ENCODE data around the gene S100A12. TPM values are rescaled to one million over a fixed set of nuclear protein-coding genes. Genes with fewer than 3 reads are reported as not detected.

Gene S100A12
- total RNA-seq, 1 donor from 2014 or later = not detected

- H3K4me3 ChIP-seq (ENCODE audit: low read depth, low read length) = no peak overlapping the region
- no peak for TF ChIP-seq CTCF (IDR thresholded peaks at IDR 0.05; ENCODE audit: insufficient read depth, low read length, poor library complexity, severe bottlenecking)
- DNase-seq (ENCODE audit: low read depth) = no peak
- H3K27me3 ChIP-seq (ENCODE audit: control insufficient read depth, insufficient read depth, low read length) = peaks cover 4% of the 10 kb centered on the region
- no peaks in the 10 kb centered on the region for H3K36me3 ChIP-seq (ENCODE audit: control insufficient read depth, insufficient read depth, low read length)
Measured at GRCh38 chr1:153354515-153355193, 20.8 kb downstream of the S100A12 start.

GRCh38 chr1:153353226-153353947, 22.0 kb downstream of the S100A12 start:
- H3K4me3 ChIP-seq (ENCODE audit: low read depth, low read length) = no peak overlapping the region
- no peaks in the 10 kb centered on the region for H3K36me3 ChIP-seq (ENCODE audit: control insufficient read depth, insufficient read depth, low read length)
- no peak for DNase-seq (ENCODE audit: low read depth)
- H3K27me3 ChIP-seq (ENCODE audit: control insufficient read depth, insufficient read depth, low read length) = peaks cover 8% of the 10 kb centered on the region
- TF ChIP-seq CTCF (IDR thresholded peaks at IDR 0.05; ENCODE audit: insufficient read depth, low read length, poor library complexity, severe bottlenecking) = peak; percentile 54

- no peak for DNase-seq (ENCODE audit: low read depth)
Measured at GRCh38 chr1:153352523-153352922, 22.9 kb downstream of the S100A12 start.

GRCh38 chr1:153350321-153350957, 25.0 kb downstream of the S100A12 start:
- DNase-seq (ENCODE audit: low read depth) = no peak
- Histone ChIP-seq H3K36me3 (ENCODE audit: control insufficient read depth, insufficient read depth, low read length) (no peaks in the 10 kb centered on the region), H3K27me3 (ENCODE audit: control insufficient read depth, insufficient read depth, low read length) (peaks cover 11% of the 10 kb centered on the region), H3K4me3 (ENCODE audit: low read depth, low read length) (no peak overlapping the region)
- no peak for TF ChIP-seq CTCF (IDR thresholded peaks at IDR 0.05; ENCODE audit: insufficient read depth, low read length, poor library complexity, severe bottlenecking)

More at GRCh38 chr1:153352523-153352922, 22.9 kb downstream of the S100A12 start:
- H3K27me3 ChIP-seq (ENCODE audit: control insufficient read depth, insufficient read depth, low read length) = peaks cover 9% of the 10 kb centered on the region
- H3K4me3 ChIP-seq (ENCODE audit: low read depth, low read length) = no peak overlapping the region
- peak; percentile 78 for TF ChIP-seq CTCF (IDR thresholded peaks at IDR 0.05; ENCODE audit: insufficient read depth, low read length, poor library complexity, severe bottlenecking)
- H3K36me3 ChIP-seq (ENCODE audit: control insufficient read depth, insufficient read depth, low read length) = no peaks in the 10 kb centered on the region

GRCh38 chr1:153349363-153350320, 25.8 kb downstream of the S100A12 start:
- DNase-seq (ENCODE audit: low read depth) = no peak
- Histone ChIP-seq H3K27me3 (ENCODE audit: control insufficient read depth, insufficient read depth, low read length) (peaks cover 11% of the 10 kb centered on the region), H3K36me3 (ENCODE audit: control insufficient read depth, insufficient read depth, low read length) (no peaks in the 10 kb centered on the region), H3K4me3 (ENCODE audit: low read depth, low read length) (no peak overlapping the region)
- no peak for TF ChIP-seq CTCF (IDR thresholded peaks at IDR 0.05; ENCODE audit: insufficient read depth, low read length, poor library complexity, severe bottlenecking)
